Measurements from ENCODE around the gene RAD51B.

The RAD51B gene

DNA sequence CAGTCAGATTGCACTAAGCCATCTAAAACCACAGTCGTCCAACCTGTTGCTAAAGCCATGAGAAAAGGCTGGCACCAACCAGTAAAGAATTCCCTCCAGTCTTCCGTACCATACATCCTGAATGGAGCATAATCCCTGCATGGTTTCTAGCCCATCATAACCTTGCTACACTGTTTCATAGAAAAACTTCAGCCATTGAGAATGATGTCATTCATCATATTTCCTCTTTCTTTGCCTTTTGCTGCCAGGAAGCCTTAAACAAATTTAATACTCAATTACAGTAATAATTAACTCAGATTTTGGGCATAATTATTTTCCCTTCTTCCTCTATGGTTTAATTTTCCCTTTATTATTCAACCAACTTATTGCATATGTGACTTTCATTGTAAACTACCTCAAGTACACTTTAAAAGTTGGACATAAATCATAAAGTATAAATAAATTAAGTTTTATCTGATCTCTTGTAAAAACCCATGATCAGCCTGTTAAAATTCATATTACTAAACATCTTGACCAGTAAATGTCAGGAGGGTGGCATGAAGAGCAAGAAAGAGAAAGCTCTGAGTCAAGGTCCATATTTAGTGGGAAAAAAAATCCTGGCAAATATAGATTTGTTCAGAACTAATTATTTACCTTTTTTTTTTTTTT, 708.6 kb downstream of the RAD51B start:
- Histone ChIP-seq H3K4me3 (replicated peaks; ENCODE audit: insufficient read depth, low read length) (no peak overlapping the region), H3K27ac (replicated peaks) (no peak overlapping the region), H3K27me3 (ENCODE audit: insufficient read depth, poor library complexity, severe bottlenecking) (no peaks in the 10 kb centered on the region)
- TF ChIP-seq, protein P1, sequence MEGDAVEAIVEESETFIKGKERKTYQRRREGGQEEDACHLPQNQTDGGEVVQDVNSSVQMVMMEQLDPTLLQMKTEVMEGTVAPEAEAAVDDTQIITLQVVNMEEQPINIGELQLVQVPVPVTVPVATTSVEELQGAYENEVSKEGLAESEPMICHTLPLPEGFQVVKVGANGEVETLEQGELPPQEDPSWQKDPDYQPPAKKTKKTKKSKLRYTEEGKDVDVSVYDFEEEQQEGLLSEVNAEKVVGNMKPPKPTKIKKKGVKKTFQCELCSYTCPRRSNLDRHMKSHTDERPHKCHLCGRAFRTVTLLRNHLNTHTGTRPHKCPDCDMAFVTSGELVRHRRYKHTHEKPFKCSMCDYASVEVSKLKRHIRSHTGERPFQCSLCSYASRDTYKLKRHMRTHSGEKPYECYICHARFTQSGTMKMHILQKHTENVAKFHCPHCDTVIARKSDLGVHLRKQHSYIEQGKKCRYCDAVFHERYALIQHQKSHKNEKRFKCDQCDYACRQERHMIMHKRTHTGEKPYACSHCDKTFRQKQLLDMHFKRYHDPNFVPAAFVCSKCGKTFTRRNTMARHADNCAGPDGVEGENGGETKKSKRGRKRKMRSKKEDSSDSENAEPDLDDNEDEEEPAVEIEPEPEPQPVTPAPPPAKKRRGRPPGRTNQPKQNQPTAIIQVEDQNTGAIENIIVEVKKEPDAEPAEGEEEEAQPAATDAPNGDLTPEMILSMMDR (IDR thresholded peaks at IDR 0.05; ENCODE audit: insufficient read depth, low read length) = no peak
- TF ChIP-seq, protein P2, sequence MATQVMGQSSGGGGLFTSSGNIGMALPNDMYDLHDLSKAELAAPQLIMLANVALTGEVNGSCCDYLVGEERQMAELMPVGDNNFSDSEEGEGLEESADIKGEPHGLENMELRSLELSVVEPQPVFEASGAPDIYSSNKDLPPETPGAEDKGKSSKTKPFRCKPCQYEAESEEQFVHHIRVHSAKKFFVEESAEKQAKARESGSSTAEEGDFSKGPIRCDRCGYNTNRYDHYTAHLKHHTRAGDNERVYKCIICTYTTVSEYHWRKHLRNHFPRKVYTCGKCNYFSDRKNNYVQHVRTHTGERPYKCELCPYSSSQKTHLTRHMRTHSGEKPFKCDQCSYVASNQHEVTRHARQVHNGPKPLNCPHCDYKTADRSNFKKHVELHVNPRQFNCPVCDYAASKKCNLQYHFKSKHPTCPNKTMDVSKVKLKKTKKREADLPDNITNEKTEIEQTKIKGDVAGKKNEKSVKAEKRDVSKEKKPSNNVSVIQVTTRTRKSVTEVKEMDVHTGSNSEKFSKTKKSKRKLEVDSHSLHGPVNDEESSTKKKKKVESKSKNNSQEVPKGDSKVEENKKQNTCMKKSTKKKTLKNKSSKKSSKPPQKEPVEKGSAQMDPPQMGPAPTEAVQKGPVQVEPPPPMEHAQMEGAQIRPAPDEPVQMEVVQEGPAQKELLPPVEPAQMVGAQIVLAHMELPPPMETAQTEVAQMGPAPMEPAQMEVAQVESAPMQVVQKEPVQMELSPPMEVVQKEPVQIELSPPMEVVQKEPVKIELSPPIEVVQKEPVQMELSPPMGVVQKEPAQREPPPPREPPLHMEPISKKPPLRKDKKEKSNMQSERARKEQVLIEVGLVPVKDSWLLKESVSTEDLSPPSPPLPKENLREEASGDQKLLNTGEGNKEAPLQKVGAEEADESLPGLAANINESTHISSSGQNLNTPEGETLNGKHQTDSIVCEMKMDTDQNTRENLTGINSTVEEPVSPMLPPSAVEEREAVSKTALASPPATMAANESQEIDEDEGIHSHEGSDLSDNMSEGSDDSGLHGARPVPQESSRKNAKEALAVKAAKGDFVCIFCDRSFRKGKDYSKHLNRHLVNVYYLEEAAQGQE (IDR thresholded peaks at IDR 0.05; ENCODE audit: insufficient replicate concordance, low read depth) = no peak
- TF ChIP-seq GABPA (IDR thresholded peaks at IDR 0.05; ENCODE audit: low read depth) (no peak), SPI1 (IDR thresholded peaks at IDR 0.05; ENCODE audit: borderline replicate concordance, low read depth) (no peak), POLR2AphosphoS5 (IDR thresholded peaks at IDR 0.05; ENCODE audit: low read depth) (no peak)
- DNase-seq (ENCODE audit: low read depth in 1 of 2, low spot score in 1 of 2) = no peak

DNA sequence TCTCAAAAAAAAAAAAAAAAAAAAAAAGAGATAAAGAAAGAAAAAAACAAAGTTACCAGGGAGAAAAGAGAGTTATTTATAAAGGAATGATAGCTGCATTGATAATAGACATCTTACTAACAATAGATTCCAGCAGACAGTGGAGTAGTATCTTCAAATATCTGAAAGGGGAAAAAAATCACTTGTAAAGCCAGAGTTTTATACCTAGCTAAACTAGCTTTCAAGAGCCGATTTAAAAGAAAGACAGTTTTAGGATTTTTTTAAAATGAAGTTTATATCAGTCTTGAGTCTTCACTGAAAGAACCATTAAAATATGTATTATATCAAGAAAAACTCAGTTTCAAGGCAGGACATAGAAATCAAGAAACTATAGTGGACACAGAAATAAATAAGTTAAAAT, 710.9 kb downstream of the RAD51B start:
- Histone ChIP-seq H3K4me3 (replicated peaks; ENCODE audit: insufficient read depth, low read length) (no peak overlapping the region), H3K27me3 (ENCODE audit: insufficient read depth, poor library complexity, severe bottlenecking) (no peaks in the 10 kb centered on the region), H3K27ac (replicated peaks) (no peak overlapping the region)
- TF ChIP-seq, protein P1 (IDR thresholded peaks at IDR 0.05; ENCODE audit: insufficient read depth, low read length) = no peak
- TF ChIP-seq, protein P2 (IDR thresholded peaks at IDR 0.05; ENCODE audit: insufficient replicate concordance, low read depth) = no peak
- TF ChIP-seq SPI1 (IDR thresholded peaks at IDR 0.05; ENCODE audit: borderline replicate concordance, low read depth) = no peak
- TF ChIP-seq POLR2AphosphoS5 (IDR thresholded peaks at IDR 0.05; ENCODE audit: low read depth) = no peak
- no peak for TF ChIP-seq GABPA (IDR thresholded peaks at IDR 0.05; ENCODE audit: low read depth)
- no peak for DNase-seq (ENCODE audit: low read depth in 1 of 2, low spot score in 1 of 2)

- DNase-seq (ENCODE audit: low read depth in 1 of 2, low spot score in 1 of 2) = no peak
- no peak for TF ChIP-seq GABPA (IDR thresholded peaks at IDR 0.05; ENCODE audit: low read depth)
- TF ChIP-seq, protein P1 (IDR thresholded peaks at IDR 0.05; ENCODE audit: insufficient read depth, low read length) = no peak
- TF ChIP-seq POLR2AphosphoS5 (IDR thresholded peaks at IDR 0.05; ENCODE audit: low read depth) = no peak
- TF ChIP-seq, protein P2 (IDR thresholded peaks at IDR 0.05; ENCODE audit: insufficient replicate concordance, low read depth) = no peak
- no peak for TF ChIP-seq SPI1 (IDR thresholded peaks at IDR 0.05; ENCODE audit: borderline replicate concordance, low read depth)
- no peaks in the 10 kb centered on the region for H3K27me3 ChIP-seq (ENCODE audit: insufficient read depth, poor library complexity, severe bottlenecking)
- H3K4me3 ChIP-seq (replicated peaks; ENCODE audit: insufficient read depth, low read length) = no peak overlapping the region
- no peak overlapping the region for H3K27ac ChIP-seq (replicated peaks)
These were observed 712.9 kb downstream of the RAD51B start for GRCh38 chr14:68532496-68532895.

Measured in HL-60 (cell line).